Suppressor macrophage (primary cell): ENCODE results near the gene OR10R2.
A peak's percentile ranks its signal among the peaks of the same experiment; 100 is the strongest.

Source experiments
- DNase-seq, 4 experiments: peaks; one replicate each; pipeline ENCODE4 v3.0.0-alpha.2; 2020 to 2022
- total RNA-seq, 17 experiments: gene quantifications; one replicate each; lab custom pipeline; 2026; ENCODE audit warnings: mixed read lengths in 6 of 17, inconsistent platforms in 3 of 17; lab: John Stamatoyannopoulos, UW

The OR10R2 gene
- total RNA-seq: 0 to 0.77 (median 0) reads per million in 17 experiments

DNA sequence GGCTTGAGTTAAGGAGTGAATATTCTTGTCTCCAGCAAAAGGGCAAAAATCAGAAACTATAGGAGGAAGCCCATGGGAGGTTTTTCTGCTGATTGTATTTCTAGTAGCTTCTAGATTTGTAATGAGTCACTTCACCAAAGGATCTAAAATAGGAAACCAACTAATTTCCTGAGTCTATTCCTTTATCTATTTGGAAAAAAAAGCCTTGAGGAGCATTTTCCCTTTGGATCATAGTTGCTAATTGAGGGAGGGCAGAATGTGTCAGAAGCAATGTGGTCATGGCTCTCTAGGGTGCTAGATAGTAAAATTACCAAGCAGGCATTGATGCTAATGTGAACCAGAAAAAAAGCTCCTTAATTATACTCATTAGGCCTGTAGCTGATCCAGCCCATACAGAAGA lies at the start of gene OR10R2:
Gene OR10R2 (plus strand): TSS at position 301 of the 400 bp plus-strand sequence. CDS start 106 bp downstream, outside the sequence.
- peak in 2 of 4 experiments; percentile 21 to 35 for DNase-seq

GRCh38 chr1:158425027-158425426 lies 47.0 kb upstream of the OR10R2 start:
- DNase-seq: peak in 2 of 4 experiments; percentile 23 to 32

DNA sequence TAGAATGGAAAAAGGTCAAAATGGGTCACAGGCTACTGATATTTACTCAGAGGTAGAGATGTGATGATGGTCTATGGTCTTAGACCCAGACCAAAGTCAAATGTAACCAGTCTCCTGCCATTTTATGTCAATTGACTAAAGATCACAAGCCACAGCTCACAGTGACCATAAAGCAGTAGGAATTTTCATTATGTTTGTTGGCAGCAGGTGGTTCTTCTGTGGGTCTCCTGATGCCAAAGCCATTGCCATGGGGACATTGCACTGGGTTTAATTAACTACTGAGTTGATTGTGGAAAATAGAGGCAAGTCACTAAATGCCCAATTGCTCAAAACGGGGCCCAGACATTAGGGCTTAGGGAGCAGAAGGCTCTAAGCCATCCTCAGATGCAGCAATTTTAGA lies 45.9 kb upstream of the OR10R2 start, which contains the start of gene OR10K2:
Gene OR10K2 (minus strand): TSS at position 101 of the 400 bp plus-strand sequence. CDS start 5,371 bp downstream, outside the sequence.
- DNase-seq: no peak

- DNase-seq: peak; percentile 32 to 82 (median 64)
Observed at GRCh38 chr1:158430163-158430562, 41.9 kb upstream of the OR10R2 start.

- DNase-seq: peak; percentile 48 to 78 (median 64)
Observed at GRCh38 chr1:158434741-158435140, 37.3 kb upstream of the OR10R2 start.

GRCh38 chr1:158445376-158445775 lies 26.6 kb upstream of the OR10R2 start:
- DNase-seq: no peak

- DNase-seq: no peak
Observed at GRCh38 chr1:158454537-158454936, 17.5 kb upstream of the OR10R2 start.

DNA sequence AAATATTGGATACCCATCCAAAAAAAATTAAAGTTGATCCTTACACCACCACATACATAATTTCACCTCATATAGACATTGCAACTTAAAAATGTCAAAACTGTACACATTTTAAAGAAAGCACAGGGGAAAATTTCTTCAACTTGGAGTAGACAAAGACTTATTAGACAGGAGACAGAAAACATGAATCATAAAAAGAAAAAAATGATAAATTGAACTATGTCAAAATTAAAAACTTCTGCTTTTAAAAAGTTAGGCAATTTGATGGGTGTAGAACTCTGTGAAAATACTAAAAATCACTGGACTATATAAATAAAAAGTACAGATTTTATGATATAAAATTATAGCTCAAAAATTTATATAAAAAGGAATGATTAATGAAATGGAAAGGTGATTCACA lies 14.8 kb upstream of the OR10R2 start:
- DNase-seq: peak in 2 of 4 experiments; percentile 20 to 39

GRCh38 chr1:158458263-158458662 lies 13.8 kb upstream of the OR10R2 start:
- no peak for DNase-seq

DNA sequence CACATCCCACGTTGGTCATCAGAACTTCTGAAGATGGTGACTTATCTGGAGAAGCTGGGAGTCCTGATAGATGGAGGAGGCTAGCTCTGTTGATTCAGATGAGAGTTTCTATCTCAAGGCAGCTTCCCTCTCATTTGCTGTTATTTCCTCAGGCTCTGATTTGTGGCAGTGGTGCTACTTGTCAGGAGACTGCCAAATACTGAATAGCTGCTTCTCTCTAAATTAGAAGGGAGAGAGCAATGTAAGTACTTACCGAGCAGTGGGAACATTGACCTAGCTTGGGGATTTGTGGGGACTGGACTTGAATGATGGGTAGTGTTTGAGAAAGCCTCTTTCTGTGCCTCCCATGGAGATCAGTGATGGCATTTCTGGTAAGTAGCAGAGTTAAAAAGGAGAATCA lies 10.5 kb upstream of the OR10R2 start, which contains the start of gene OR10K1:
Gene OR10K1 (plus strand): TSS at position 301 of the 400 bp plus-strand sequence. CDS start 3,728 bp downstream, outside the sequence.
- DNase-seq: no peak

DNA sequence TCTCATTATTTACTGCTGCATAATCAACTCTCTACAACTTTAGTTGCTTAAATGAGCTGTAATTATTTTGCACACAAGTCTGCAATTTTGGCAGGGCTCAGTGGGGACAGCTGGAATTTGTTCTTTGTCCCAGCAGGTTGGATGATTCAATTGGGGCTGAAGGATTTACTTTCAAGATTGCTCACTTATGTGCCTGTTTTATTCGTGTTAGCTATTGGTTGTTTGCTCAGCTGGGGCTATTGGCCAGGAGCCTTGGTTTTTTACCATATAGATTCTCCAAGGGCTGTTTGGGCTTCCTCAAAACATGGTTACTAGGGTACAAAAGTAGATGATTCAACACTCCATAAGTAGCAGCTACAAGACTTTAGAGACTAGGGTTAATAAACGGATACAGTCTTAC lies 13.4 kb downstream of the OR10R2 start:
- DNase-seq: no peak

GRCh38 chr1:158491316-158491715 lies 19.3 kb downstream of the OR10R2 start:
- no peak for DNase-seq

DNA sequence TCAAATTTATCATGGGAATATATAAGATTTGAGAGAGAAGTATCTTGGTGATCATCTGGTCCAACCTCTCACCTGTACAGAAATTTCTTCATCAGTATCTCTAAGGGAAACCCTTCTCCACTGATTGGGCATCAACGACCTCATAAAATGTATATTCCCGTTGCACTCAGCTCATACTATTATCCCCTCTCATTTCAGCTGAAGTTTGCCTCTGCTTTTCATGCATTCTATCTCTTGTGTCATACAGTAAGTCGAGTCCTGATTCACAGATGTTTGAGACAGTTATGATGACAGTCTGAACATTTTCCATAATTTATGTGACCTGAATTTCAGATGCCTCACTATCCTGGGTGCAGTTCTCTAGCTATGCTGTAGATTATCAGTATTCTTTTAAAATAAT lies 21.0 kb downstream of the OR10R2 start:
- DNase-seq: no peak

- DNase-seq: no peak
Observed at GRCh38 chr1:158494796-158495195, 22.8 kb downstream of the OR10R2 start.

DNA sequence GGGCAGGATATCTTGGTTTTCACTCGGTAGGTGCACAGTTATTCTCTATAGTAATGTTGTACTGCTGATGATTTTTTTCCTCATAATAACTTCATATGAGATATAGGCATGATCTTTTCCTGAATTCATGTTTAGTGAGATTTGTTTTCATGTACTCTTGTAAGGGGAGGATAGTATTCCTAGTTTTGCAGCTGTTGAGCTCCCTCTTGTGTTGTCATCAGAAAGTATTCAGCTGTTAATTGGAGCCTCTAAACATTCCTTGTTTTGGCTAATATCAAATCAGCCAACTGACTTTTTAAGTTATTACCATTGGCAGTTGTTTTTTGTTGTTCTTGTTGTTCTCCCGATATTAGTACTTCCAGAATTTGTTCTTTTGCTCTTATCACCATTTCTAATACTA lies 24.4 kb downstream of the OR10R2 start:
- peak; percentile 49 to 76 (median 62) for DNase-seq

- peak; percentile 69 to 84 (median 78) for DNase-seq
Observed at GRCh38 chr1:158506369-158506987, 34.5 kb downstream of the OR10R2 start.

- DNase-seq: no peak
Observed at GRCh38 chr1:158507511-158507910, 35.5 kb downstream of the OR10R2 start.

- no peak for DNase-seq
Observed at GRCh38 chr1:158509471-158510156, 37.6 kb downstream of the OR10R2 start.

DNA sequence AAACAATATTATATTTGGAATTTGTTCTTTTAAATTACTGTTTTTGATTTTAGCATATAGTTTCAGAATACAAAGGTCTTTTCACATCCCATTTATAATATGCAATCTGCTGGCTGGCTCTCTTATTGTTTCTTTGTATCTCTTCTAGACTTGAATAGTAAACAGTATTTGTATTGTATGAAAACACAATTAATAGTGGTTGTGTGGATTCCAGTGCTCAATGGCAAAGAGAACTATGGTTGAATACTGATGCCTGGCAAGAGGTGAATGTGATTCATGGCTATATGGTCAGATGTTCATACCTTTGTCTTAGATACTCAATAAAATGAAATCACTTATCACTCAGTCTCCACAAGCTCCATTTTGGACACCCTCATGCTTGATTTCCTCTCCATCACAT lies 44.9 kb downstream of the OR10R2 start:
- no peak for DNase-seq

DNA sequence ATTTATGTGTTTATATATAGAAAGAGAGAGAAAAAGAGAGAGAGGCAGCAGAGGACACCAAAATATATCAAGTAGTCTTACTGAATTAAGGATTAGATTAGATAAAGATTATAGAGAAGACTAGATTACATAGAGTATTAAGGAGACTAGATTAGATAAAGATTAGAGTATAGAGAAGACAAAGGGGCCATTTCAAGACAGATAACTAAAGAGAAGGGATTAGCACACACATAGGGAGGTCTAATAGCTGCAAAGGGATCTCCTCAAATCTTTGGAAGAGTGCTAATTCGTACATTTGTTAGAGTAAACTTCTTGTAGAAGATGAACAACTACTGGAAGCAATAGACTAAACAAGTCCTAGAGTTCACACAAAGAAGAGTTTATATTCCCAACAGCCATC lies 48.0 kb downstream of the OR10R2 start:
- DNase-seq: no peak

GRCh38 chr1:158520955-158521665 lies 49.1 kb downstream of the OR10R2 start:
- no peak for DNase-seq

DNA sequence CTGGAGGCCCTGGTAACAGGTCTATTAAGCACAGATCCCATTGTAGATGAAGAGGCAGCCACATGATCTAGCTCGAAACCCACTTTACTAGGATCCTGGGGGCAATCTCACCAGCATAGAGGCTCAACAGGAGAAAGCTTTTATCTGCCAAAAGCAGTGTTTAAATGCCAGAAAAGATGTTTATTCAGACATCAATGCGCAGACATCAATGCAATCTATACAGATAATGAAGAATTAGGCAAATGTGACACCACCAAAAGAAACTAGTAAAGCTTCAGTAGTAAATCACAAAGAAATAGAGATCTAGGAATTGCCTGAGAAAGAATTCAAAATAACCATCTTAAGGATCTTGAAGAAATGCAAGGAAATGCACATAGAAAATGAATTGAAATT lies 49.6 kb downstream of the OR10R2 start:
- no peak for DNase-seq

GRCh38 chr1:158527190-158527815 lies 55.3 kb downstream of the OR10R2 start:
- peak in 3 of 4 experiments; percentile 15 to 52 (median 45) for DNase-seq
